Measurements from ENCODE around the gene FALEC.

FALEC gene

DNA sequence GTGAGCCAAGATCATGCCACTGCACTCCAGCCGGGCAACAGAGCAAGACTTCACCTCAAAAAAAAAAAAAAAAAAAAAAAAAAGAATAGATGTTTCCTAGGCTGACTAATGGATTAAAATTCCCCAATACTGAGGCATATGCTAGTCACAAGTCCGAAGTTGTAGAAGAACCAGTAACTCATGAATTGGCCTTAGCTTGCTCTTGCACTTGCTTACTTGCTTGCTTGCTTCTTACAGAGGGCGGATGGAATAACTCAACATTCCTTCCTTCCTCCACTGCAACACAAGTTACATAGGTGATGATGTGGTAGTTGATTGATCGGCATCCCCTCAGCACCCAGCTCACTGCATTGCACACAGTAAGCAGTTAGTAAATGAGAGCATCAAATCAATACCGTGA is 31.1 kb upstream of the FALEC start:
- H3K4me3 ChIP-seq (ENCODE audit: extremely low read depth, insufficient read depth, low read length, poor library complexity, severe bottlenecking), result no peak overlapping the region
- no peaks in the 10 kb centered on the region for H3K4me1 ChIP-seq (ENCODE audit: control insufficient read depth, insufficient read depth, low read length, poor library complexity, severe bottlenecking)
- peaks cover 9% of the 10 kb centered on the region for H3K36me3 ChIP-seq (ENCODE audit: control insufficient read depth, insufficient read depth, low read length)
- H3K27ac ChIP-seq (ENCODE audit: low read depth, low read length, severe bottlenecking), result no peak overlapping the region
- no peaks in the 10 kb centered on the region for H3K9me3 ChIP-seq (ENCODE audit: control insufficient read depth, low read length)
- 78 to 92% methylated on average over 1 to 2 of the region's 5 CpGs for WGBS, 2 experiments (ENCODE audit: insufficient coverage in 2 of 2)

DNA sequence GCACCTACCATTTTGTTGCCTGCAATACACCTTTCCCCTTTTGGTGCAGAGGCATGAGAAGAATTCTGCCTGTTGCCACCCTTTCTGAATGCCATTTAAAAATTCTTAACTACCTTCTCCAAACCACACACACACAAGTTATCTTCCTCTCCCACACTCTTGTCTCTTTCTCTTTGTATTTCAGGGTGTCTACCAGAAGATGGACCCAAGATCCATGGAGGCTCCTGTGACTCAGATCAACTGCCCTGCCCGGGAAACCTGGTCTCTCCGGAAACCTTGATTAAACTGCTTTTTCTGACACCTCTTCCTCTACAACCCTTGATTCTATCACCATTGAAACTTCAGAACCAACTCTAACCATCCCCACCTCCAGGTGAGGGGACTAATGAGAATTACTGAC is 30.7 kb upstream of the FALEC start:
- H3K36me3 ChIP-seq (ENCODE audit: control insufficient read depth, insufficient read depth, low read length), result peaks cover 13% of the 10 kb centered on the region
- no peaks in the 10 kb centered on the region for H3K4me1 ChIP-seq (ENCODE audit: control insufficient read depth, insufficient read depth, low read length, poor library complexity, severe bottlenecking)
- H3K9me3 ChIP-seq (ENCODE audit: control insufficient read depth, low read length), result no peaks in the 10 kb centered on the region
- WGBS, 2 experiments (ENCODE audit: insufficient coverage in 2 of 2), result 40 to 65% methylated on average over 1 to 2 of the region's 2 CpGs
- no peak overlapping the region for H3K4me3 ChIP-seq (ENCODE audit: extremely low read depth, insufficient read depth, low read length, poor library complexity, severe bottlenecking)
- H3K27ac ChIP-seq (ENCODE audit: low read depth, low read length, severe bottlenecking), result no peak overlapping the region

DNA sequence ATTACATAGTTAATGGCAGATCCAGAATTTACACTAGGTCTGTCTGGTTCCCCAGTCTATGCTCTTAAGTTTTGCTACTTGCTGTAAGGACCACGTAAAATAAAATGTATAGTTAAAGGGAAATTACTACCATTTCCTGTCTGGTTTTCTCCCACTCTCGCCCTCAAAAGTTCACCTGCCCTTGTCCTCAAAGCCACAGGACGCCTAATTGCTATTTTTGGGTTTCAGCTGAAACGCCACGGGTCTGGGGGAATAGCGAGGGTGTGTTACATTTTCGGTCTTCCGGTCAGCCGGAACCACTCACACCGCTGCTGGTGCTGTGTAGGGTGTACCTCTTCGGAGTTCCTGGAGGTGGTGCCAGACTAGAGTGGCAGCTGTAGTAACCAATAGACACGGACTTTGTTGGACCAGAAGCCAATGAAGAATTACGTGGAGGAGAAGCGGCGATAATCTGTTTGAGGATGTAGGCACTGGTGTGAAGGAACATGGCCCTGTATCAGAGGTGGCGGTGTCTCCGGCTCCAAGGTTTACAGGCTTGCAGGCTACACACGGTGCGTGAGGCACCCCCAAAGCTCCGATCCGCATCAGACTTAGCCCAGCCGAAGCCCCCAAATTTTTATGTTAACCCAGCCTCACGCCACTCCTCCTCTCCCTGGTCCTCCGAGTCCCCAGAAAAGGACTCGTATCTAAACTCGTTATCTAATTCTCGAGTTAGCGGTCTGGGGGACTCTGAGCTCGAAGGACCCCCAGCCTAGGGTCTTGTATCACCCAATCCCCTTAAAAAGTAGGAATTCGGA is 28.4 kb upstream of the FALEC start, which contains the start of gene TARS2:
Gene TARS2 (plus strand): TSS at position 454 of the 797 bp plus-strand sequence. CDS start 32 bp downstream, at position 486.
- no peaks in the 10 kb centered on the region for H3K4me1 ChIP-seq (ENCODE audit: control insufficient read depth, insufficient read depth, low read length, poor library complexity, severe bottlenecking)
- H3K4me3 ChIP-seq (ENCODE audit: extremely low read depth, insufficient read depth, low read length, poor library complexity, severe bottlenecking), result peak within 1 kb of the TSS; percentile 93
- 1 to 3% methylated on average over 25 to 26 of the region's 30 CpGs for WGBS, 2 experiments (ENCODE audit: insufficient coverage in 2 of 2)
- H3K36me3 ChIP-seq (ENCODE audit: control insufficient read depth, insufficient read depth, low read length), result peaks cover 33% of the 10 kb centered on the region
- peak within 1 kb of the TSS; percentile 41 for H3K27ac ChIP-seq (ENCODE audit: low read depth, low read length, severe bottlenecking)
- no peaks in the 10 kb centered on the region for H3K9me3 ChIP-seq (ENCODE audit: control insufficient read depth, low read length)

DNA sequence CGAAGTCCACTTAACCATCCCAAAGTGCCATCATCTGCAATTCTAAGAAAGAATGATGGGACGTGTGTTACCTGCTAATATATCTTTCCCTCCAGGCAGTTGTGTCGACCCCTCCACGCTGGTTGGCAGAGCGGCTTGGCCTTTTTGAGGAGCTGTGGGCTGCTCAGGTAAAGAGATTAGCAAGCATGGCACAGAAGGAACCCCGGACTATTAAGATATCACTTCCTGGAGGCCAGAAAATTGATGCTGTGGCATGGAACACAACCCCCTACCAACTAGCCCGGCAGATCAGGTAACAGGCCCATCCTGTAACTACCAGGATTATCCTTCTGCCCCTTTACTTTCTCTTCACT is 27.8 kb upstream of the FALEC start:
- Histone ChIP-seq H3K4me1 (ENCODE audit: control insufficient read depth, insufficient read depth, low read length, poor library complexity, severe bottlenecking) (no peaks in the 10 kb centered on the region), H3K27ac (ENCODE audit: low read depth, low read length, severe bottlenecking) (no peak overlapping the region), H3K9me3 (ENCODE audit: control insufficient read depth, low read length) (no peaks in the 10 kb centered on the region), H3K36me3 (ENCODE audit: control insufficient read depth, insufficient read depth, low read length) (peaks cover 39% of the 10 kb centered on the region), H3K4me3 (ENCODE audit: extremely low read depth, insufficient read depth, low read length, poor library complexity, severe bottlenecking) (peak overlapping the region; percentile 93)
- WGBS, 2 experiments (ENCODE audit: insufficient coverage in 2 of 2), result 6 to 10% methylated on average over 4 to 5 of the region's 7 CpGs

DNA sequence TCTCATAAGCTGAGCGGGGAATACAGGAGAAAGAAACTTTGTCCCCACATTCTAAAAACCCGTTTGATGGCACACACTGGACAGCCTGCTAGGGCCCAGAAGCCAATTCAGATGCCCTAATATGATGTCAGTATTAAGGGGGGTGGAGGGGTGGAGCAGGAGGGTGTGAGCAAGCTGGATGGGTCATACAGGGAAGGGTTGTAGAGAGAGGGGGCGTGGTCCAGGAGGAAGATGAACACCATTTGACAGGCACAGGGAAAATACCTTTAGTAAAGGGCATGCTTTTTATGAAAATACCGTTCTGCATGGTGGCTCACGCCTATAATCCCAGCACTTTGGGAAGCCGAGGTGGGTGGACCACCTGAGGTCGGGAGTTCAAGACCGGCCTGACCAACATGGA is 22.4 kb upstream of the FALEC start:
- H3K4me1 ChIP-seq (ENCODE audit: control insufficient read depth, insufficient read depth, low read length, poor library complexity, severe bottlenecking), result no peaks in the 10 kb centered on the region
- H3K4me3 ChIP-seq (ENCODE audit: extremely low read depth, insufficient read depth, low read length, poor library complexity, severe bottlenecking), result no peak overlapping the region
- 97% methylated on average over 4 to 7 of the region's 8 CpGs for WGBS, 2 experiments (ENCODE audit: insufficient coverage in 2 of 2)
- no peaks in the 10 kb centered on the region for H3K9me3 ChIP-seq (ENCODE audit: control insufficient read depth, low read length)
- no peak overlapping the region for H3K27ac ChIP-seq (ENCODE audit: low read depth, low read length, severe bottlenecking)
- H3K36me3 ChIP-seq (ENCODE audit: control insufficient read depth, insufficient read depth, low read length), result peaks cover 78% of the 10 kb centered on the region

DNA sequence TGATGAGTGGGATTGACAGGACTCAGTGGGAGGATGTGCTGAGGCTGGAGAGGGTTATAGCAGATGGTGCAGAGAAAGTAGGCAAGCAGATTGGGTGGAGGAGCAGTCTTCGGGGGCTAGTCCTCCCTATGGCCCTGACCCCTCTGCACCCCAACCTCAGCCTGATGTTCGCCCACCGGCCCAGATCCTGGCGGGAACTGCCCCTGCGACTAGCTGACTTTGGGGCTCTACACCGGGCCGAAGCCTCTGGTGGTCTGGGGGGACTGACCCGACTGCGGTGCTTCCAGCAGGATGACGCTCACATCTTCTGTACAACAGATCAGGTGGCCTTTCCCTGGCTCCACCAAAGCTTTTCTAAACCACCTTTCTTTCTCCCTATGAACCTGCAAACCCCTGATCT is 17.2 kb upstream of the FALEC start:
- H3K4me3 ChIP-seq (ENCODE audit: extremely low read depth, insufficient read depth, low read length, poor library complexity, severe bottlenecking), result no peak overlapping the region
- peaks cover 64% of the 10 kb centered on the region for H3K36me3 ChIP-seq (ENCODE audit: control insufficient read depth, insufficient read depth, low read length)
- H3K4me1 ChIP-seq (ENCODE audit: control insufficient read depth, insufficient read depth, low read length, poor library complexity, severe bottlenecking), result no peaks in the 10 kb centered on the region
- no peaks in the 10 kb centered on the region for H3K9me3 ChIP-seq (ENCODE audit: control insufficient read depth, low read length)
- H3K27ac ChIP-seq (ENCODE audit: low read depth, low read length, severe bottlenecking), result no peak overlapping the region
- WGBS, 2 experiments (ENCODE audit: insufficient coverage in 2 of 2), result 96 to 99% methylated on average over 10 of the region's 10 CpGs

DNA sequence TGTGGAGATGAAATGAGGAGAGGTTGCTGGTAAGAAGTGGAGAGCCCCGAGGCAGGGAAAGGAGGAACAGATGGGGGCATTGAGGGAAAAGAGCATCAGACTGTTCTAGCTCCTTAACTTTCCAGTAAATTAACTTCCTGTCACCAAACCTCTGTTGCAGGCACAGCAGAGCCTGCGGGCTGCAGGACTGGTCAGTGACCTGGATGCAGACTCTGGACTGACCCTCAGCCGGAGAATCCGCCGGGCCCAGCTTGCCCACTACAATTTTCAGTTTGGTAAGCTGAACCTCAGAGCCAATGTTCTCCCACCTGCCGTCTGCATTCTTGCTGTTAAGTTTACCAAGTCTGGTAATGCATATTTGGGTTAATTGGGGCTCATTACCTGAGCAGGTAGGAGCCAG is 10.1 kb upstream of the FALEC start:
- no peak overlapping the region for H3K27ac ChIP-seq (ENCODE audit: low read depth, low read length, severe bottlenecking)
- WGBS, 2 experiments (ENCODE audit: insufficient coverage in 2 of 2), result 91 to 93% methylated on average over 4 to 5 of the region's 6 CpGs
- no peaks in the 10 kb centered on the region for H3K9me3 ChIP-seq (ENCODE audit: control insufficient read depth, low read length)
- H3K4me1 ChIP-seq (ENCODE audit: control insufficient read depth, insufficient read depth, low read length, poor library complexity, severe bottlenecking), result peaks cover 32% of the 10 kb centered on the region
- H3K4me3 ChIP-seq (ENCODE audit: extremely low read depth, insufficient read depth, low read length, poor library complexity, severe bottlenecking), result no peak overlapping the region
- peaks cover 49% of the 10 kb centered on the region for H3K36me3 ChIP-seq (ENCODE audit: control insufficient read depth, insufficient read depth, low read length)

DNA sequence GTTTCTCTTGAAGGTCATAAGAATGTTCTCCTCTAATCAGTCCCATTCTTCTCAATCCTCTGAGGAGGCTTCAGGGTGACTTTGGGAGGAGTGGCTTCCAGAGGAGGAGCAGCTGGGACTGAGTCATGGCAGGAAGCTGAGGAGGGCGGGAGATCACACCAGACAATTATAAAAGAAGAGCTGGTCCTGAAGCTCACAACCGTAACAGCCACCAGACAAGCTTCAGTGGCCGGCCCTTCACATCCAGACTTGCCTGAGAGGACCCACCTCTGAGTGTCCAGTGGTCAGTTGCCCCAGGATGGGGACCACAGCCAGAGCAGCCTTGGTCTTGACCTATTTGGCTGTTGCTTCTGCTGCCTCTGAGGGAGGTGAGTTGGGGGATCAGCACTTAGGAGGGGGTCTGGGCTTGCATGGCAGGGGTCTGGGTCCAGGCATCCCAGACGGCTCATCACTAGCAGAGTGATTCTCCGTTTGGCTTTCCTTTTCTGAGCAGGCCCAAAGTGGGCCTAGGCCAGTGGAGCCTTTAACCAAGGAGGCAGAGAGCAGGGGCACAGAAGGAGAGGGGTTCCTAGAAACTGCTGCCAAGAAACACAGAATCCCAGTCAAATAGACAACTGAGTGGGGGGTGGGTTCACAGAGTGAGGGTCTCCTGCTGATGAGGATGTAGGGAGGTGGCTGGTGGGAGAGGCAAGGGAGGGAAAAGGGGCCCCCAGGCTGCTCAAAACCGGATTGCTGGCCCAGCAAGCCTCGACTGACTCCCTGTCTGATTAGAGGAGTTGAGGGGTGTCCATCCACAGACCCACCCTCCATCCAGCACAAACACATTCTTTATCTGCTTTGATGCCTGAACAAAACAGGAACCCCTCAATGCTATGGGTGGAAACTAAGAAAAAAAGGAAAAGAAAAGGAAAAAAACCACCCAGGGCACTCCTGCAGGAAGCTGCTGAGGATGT is 7.4 kb upstream of the FALEC start, which contains the start of gene ECM1:
Gene ECM1 (plus strand): TSS at position 198 of the 953 bp plus-strand sequence. CDS start 101 bp downstream, at position 299.
- Histone ChIP-seq H3K36me3 (ENCODE audit: control insufficient read depth, insufficient read depth, low read length) (peaks cover 63% of the 10 kb centered on the region), H3K4me3 (ENCODE audit: extremely low read depth, insufficient read depth, low read length, poor library complexity, severe bottlenecking) (no peak within 1 kb of the TSS), H3K9me3 (ENCODE audit: control insufficient read depth, low read length) (no peaks in the 10 kb centered on the region), H3K27ac (ENCODE audit: low read depth, low read length, severe bottlenecking) (peak within 1 kb of the TSS; percentile 67), H3K4me1 (ENCODE audit: control insufficient read depth, insufficient read depth, low read length, poor library complexity, severe bottlenecking) (peaks cover 36% of the 10 kb centered on the region)
- 73 to 74% methylated on average over 5 of the region's 7 CpGs for WGBS, 2 experiments (ENCODE audit: insufficient coverage in 2 of 2)

DNA sequence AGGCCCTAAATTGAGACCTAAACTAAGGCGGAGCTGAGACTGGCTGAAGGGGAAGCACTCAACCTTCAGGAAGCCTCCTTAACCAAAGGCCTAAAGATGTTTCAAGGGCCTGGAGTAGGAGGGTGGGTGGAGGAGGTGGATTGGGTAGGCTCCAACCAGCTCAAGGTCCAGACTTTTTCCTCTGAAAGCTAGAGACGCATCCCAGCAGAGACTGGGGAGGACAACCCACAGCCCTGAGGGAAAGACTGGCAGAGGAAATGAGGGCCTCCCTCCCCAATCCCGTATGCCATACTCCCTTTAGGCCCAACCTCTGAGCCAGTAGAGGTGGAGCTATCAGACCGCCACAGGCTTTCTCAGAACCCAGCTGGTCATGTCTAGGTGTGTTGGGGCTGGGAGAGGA is 6.6 kb upstream of the FALEC start:
- Histone ChIP-seq H3K4me1 (ENCODE audit: control insufficient read depth, insufficient read depth, low read length, poor library complexity, severe bottlenecking) (peaks cover 36% of the 10 kb centered on the region), H3K4me3 (ENCODE audit: extremely low read depth, insufficient read depth, low read length, poor library complexity, severe bottlenecking) (no peak overlapping the region), H3K36me3 (ENCODE audit: control insufficient read depth, insufficient read depth, low read length) (peaks cover 68% of the 10 kb centered on the region), H3K9me3 (ENCODE audit: control insufficient read depth, low read length) (no peaks in the 10 kb centered on the region), H3K27ac (ENCODE audit: low read depth, low read length, severe bottlenecking) (no peak overlapping the region)
- 67 to 100% methylated on average over 1 to 2 of the region's 4 CpGs for WGBS, 2 experiments (ENCODE audit: insufficient coverage in 2 of 2)

DNA sequence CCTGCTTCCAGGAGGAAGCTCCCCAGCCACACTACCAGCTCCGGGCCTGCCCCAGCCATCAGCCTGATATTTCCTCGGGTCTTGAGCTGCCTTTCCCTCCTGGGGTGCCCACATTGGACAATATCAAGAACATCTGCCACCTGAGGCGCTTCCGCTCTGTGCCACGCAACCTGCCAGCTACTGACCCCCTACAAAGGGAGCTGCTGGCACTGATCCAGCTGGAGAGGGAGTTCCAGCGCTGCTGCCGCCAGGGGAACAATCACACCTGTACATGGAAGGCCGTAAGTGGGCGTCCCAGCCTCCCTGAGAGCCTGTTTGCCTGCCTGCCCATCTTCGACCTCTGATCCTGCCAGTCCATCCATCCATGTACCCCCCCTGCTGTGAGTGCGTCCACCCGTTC is 4.0 kb upstream of the FALEC start:
- Histone ChIP-seq H3K27ac (ENCODE audit: low read depth, low read length, severe bottlenecking) (no peak overlapping the region), H3K4me1 (ENCODE audit: control insufficient read depth, insufficient read depth, low read length, poor library complexity, severe bottlenecking) (peaks cover 30% of the 10 kb centered on the region), H3K4me3 (ENCODE audit: extremely low read depth, insufficient read depth, low read length, poor library complexity, severe bottlenecking) (no peak overlapping the region), H3K36me3 (ENCODE audit: control insufficient read depth, insufficient read depth, low read length) (peaks cover 48% of the 10 kb centered on the region), H3K9me3 (ENCODE audit: control insufficient read depth, low read length) (no peaks in the 10 kb centered on the region)
- 92 to 96% methylated on average over 10 to 12 of the region's 12 CpGs for WGBS, 2 experiments (ENCODE audit: insufficient coverage in 2 of 2)

Data from mesodermal cell (in vitro differentiated cells).